Mucosa of gallbladder (tissue), 1 donor: Measurements from ENCODE around the gene NPAS3. TPM values are rescaled to one million over a fixed set of nuclear protein-coding genes. Genes with fewer than 3 reads are reported as not detected.

Experiments
- DNase-seq: peaks from one replicate; pipeline ENCODE4 v3.0.0-alpha.2; 2020; ENCODE audit warnings: low spot score
- total RNA-seq: library from RNA; stranded (reverse); gene quantifications from one replicate; pipeline ENCODE4 v1.2.1, GENCODE V29; 2021
- donor health status: DM: no; HTN: no; CAD: no.

The NPAS3 gene
- total RNA-seq, 1 donor from 2014 or later, result 1.8 TPM

GRCh38 chr14:33569821-33570687 is 631.4 kb downstream of the NPAS3 start:
- DNase-seq, result no peak

GRCh38 chr14:33570694-33571310 is 632.1 kb downstream of the NPAS3 start:
- no peak for DNase-seq

- DNase-seq, result no peak
Observed at GRCh38 chr14:33573301-33573880, 634.7 kb downstream of the NPAS3 start.

- DNase-seq, result no peak
Observed at GRCh38 chr14:33576014-33576413, 637.3 kb downstream of the NPAS3 start.

- DNase-seq, result no peak
Observed at GRCh38 chr14:33578461-33579216, 640.0 kb downstream of the NPAS3 start.

DNA sequence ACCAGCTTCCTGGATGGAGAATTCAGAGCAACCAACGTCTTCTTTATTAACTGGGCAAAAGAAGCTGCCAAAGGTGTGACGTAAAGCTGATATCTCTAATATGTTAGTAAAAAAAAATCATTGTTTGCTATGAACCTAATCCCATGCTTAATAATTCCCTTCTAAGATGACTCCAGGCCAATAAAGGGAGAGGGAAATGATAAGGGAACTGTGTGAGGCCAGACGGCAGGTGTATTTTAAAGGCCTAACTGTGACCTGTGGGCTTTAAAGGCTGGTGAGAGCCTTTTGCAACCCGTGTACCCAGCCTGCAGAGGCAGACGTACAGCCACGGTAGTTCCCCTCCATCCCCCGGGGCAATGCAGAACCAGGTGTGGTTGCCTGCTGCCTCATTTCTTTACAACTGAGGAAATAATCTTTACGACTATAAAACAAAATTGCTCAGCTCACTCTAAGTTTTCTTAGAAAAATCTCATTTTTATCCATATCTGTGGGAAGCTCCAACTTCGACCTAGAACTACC is 641.6 kb downstream of the NPAS3 start:
- no peak for DNase-seq

- no peak for DNase-seq
Observed at GRCh38 chr14:33580841-33581240, 642.2 kb downstream of the NPAS3 start.

DNA sequence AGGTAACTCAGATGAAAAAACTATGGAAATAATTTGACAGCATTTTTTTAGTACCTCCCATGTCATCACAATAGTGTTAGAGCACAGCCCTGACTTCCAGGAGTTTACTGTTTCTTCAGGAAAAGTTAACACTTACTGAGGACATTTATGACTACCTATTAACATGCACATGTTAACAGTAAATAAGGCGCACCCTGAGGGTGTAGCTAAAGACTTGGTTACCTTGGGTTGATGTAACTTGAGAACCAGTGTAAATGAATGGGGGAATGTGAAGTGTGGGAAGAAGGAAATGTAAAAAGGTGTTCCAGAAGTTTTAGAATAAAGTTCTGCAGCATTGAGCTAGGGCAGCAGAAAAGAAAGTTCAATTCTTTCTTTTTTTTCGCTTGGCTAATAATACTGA is 646.0 kb downstream of the NPAS3 start:
- no peak for DNase-seq

- DNase-seq, result no peak
Observed at GRCh38 chr14:33586806-33587205, 648.1 kb downstream of the NPAS3 start.

DNA sequence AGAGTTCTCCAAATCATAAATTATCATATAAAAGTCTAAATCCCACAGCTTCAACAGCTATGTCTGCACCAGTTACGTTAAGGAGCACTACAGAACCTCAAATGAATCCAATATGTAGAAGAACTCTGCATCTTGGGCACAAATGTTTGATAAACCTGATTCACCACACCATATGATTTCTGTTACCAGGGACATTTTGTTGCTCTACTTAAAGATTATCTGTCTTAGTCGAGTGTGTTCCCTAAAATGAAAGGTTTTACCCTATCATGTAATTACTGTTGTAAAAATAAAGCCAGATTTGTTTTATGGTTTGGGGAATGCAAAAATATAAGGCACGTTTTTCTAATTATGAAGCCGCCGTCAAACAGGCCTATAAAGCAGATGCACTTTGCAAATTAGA is 649.1 kb downstream of the NPAS3 start:
- no peak for DNase-seq

DNA sequence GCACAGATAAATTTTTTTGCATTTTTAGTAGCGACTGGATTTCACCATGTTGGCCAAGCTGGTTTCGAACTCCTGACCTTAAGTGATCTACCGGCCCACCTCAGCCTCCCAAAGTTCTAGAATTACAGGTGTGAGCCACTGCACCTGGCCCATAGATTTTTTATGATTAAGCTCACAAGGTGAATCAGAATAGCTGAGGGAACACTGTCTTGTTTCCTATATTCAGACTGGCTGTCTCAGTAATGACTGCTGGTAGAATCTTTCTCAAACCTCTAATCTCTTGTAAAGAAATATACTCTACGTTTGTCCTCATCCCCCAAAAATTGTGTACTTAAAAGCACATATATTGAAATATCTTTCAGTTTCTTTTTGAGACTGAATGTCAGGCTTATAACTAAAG is 650.1 kb downstream of the NPAS3 start:
- DNase-seq, result no peak

- peak; percentile 33 for DNase-seq
Observed at GRCh38 chr14:33589334-33589733, 650.7 kb downstream of the NPAS3 start.

DNA sequence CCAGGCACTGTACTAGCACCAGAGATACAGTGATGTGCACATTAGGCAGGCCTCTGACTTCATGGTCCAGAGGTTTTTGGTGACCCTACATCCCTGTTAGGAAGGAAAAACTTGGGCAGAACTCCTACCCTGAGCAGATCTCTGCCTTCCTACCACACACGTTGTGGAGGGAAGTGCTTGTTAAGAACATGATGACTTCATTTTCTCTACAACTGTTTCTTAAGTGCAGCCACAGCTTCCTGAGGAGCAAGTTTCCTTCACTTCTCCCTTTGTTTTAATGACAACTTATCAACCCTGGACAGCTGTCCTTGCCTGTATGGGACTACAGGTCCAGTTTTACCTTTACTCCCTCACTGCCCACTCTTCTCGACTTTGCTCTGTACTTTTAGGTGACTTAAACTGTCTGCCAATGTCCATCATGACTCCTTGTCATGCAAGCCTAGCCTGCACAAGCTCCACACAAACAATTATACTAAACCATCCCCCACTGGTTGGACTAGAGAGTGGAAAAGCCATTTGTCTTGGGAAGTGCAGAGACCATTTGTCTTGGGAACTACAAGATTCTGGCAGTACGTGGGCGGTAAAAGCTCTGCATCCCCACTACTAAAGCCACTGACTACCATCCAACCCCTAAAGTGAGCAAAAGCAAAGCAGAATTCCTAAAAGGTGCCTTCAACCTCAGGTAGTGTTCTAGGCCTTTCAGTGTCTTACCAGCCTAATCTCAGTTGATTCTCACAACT is 652.4 kb downstream of the NPAS3 start:
- no peak for DNase-seq

DNA sequence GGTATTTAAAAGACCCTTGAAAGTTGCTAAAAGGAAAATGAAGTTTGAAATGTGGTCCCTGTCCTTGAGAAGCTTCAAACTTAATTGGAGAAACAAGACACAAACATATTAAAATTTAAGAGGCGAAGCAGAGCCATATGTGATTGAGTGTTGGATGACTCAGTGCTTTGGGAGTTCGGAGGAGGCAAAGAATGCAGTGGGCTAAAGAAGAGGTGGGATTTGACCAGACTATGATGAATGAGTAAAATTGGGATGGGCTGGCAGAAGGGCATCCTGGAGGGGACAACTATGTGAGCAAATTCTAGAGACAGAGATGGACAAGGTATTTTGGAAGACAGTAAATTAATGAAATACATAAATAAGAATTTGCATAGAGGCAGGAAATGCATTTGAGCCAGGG is 653.6 kb downstream of the NPAS3 start:
- DNase-seq, result no peak

DNA sequence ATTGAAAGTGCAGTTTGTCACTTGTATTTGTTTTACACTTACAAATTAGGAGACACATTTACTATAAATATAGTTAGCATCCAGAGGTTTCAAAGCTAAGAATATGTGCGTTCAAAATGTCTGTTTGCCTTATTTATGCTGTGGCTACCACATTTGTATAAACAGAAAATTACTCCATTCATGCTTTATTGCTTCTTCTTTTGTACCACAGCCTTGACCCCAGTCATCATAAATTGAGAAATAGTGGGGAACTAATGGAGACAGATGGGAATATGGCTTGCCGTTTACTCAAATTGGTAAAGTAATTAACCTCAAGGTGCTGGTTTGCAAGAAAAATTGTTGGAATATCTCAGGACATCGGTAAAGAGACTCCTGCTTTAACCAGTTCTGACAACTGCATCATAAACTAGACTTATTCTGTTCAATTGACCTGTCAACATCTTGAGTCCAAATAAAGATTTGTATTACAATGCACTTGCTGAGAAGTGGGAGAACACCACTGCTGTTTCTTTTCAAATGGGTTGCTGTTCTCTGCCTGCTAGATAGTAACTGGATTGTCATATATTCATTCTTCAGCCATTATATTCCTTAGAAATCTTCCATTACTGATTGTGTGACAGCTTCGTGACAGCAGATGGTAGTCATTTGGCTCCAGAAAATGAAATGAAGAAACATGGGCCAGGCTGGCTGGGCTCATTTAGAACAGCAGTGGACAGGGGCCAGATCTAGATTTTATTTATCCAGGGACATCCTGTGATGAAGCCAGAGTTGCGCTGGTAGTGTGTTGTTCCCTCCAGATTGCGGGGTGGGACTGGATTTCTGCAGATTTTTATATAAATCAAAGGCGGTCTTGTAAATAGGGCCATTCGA is 657.8 kb downstream of the NPAS3 start:
- no peak for DNase-seq

DNA sequence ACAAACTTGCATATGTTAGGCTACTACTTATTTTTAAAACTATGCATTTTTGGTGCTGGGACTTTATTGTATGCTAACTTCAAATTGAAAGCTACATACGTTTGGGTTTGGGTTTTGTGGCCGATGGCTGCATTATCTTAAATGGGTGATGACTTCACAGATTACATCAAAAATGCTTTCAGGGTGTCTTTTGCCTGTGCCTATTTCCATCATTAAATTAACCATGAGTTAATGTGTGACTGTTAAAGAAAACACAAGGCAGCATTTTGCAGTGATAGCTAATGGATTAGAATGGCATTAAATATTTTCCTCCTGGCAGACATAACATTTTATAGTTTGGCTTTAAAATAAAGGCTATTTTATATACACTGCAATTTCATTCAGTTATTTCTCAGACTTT is 659.9 kb downstream of the NPAS3 start:
- DNase-seq, result no peak

GRCh38 chr14:33602396-33602795 is 663.7 kb downstream of the NPAS3 start:
- DNase-seq, result no peak

GRCh38 chr14:33606591-33606990 is 667.9 kb downstream of the NPAS3 start:
- DNase-seq, result no peak

DNA sequence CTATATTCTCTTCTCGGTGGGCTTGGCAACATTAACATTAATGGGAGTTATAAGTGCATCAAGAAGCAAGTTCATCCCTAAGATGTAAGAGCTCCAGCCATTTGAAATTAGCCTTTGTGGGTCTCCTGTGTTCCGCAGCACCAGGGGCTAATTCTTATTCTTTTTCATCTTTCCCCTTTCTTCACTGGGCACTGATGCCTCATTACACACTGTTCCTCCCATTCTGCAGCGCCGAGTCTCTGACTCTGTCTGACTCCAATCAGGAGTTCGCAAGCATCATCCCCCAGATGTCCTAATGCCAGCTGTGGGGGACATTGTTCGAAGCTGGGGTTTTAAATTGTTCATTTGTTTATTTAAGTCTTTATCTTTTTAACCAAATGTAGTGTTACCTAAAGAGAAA is 670.9 kb downstream of the NPAS3 start:
- no peak for DNase-seq

GRCh38 chr14:33610121-33610520 is 671.4 kb downstream of the NPAS3 start:
- DNase-seq, result no peak
